Globus pallidus (tissue), 1 donor: ENCODE results near the gene C16orf46.

Source experiments
- DNase-seq: peaks from one replicate; pipeline ENCODE4 v3.0.0-alpha.2; 2015; ENCODE audit warnings: low spot score

Gene C16orf46

GRCh38 chr16:81012974-81013373, 64.1 kb downstream of the C16orf46 start:
- no peak for DNase-seq
